Measurements from ENCODE around the gene CHAD.

DNA sequence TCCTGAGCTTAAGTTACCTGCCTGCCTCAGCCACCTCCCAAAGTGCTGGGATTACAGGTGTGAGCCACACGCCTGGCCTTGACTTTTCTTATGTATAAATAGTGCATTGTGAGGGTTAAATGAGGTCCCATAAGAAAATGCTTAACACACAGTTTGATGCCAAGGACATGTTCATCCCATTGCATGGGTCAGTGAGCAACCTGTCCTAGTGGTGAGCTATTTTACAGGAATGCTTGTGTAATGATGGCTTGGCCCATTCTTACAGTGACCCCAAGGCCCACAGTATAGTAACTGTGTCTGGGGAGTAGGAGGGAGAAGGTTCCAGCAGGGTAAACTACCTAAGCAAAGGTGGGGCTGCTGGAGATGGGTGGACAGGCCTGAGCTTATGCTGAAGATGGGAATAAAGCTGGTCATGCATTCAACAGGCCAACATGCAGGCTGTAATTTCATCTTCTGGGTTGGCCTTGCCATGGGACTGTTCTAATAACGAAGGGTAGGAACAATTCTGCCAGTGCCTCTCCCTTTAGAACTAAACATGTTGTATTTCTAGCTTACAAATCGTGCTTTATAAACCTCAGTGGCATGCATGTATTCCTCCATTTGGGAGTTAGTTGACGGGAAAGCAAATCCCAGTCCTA, 36.4 kb downstream of the CHAD start:
- TF ChIP-seq, protein P1, sequence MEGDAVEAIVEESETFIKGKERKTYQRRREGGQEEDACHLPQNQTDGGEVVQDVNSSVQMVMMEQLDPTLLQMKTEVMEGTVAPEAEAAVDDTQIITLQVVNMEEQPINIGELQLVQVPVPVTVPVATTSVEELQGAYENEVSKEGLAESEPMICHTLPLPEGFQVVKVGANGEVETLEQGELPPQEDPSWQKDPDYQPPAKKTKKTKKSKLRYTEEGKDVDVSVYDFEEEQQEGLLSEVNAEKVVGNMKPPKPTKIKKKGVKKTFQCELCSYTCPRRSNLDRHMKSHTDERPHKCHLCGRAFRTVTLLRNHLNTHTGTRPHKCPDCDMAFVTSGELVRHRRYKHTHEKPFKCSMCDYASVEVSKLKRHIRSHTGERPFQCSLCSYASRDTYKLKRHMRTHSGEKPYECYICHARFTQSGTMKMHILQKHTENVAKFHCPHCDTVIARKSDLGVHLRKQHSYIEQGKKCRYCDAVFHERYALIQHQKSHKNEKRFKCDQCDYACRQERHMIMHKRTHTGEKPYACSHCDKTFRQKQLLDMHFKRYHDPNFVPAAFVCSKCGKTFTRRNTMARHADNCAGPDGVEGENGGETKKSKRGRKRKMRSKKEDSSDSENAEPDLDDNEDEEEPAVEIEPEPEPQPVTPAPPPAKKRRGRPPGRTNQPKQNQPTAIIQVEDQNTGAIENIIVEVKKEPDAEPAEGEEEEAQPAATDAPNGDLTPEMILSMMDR (IDR thresholded peaks at IDR 0.05; ENCODE audit: low read length) = no peak
- TF ChIP-seq EZH2 (optimal IDR thresholded peaks at IDR 0.05; ENCODE audit: low read depth, low read length) (no peak), EZH2phosphoT487 (IDR thresholded peaks at IDR 0.05; ENCODE audit: low read length) (no peak)
